IMR-90 (cell line): ENCODE results near the gene RNF149.

Experiments
- CEBPB ChIP-seq: IDR thresholded peaks from 2 replicates; pipeline ENCODE4 v1.6.1; 2012; ENCODE audit warnings: low read depth, low read length, improper control_type of control experiment
- POLR2A ChIP-seq: IDR thresholded peaks from 2 replicates; pipeline ENCODE4 v1.6.1; 2012; ENCODE audit warnings: mild to moderate bottlenecking, low read depth, low read length
- RCOR1 ChIP-seq: IDR thresholded peaks from 2 replicates; pipeline ENCODE4 v1.6.1; 2012; ENCODE audit warnings: mild to moderate bottlenecking, low read length, improper control_type of control experiment; ENCODE audit not compliant: insufficient replicate concordance
- TF ChIP-seq, protein P1 (sequence below): conservative IDR thresholded peaks from 2 replicates; pipeline ENCODE4 v1.5.1; 2012; ENCODE audit warnings: mild to moderate bottlenecking, low read depth, low read length, improper control_type of control experiment

DNA sequence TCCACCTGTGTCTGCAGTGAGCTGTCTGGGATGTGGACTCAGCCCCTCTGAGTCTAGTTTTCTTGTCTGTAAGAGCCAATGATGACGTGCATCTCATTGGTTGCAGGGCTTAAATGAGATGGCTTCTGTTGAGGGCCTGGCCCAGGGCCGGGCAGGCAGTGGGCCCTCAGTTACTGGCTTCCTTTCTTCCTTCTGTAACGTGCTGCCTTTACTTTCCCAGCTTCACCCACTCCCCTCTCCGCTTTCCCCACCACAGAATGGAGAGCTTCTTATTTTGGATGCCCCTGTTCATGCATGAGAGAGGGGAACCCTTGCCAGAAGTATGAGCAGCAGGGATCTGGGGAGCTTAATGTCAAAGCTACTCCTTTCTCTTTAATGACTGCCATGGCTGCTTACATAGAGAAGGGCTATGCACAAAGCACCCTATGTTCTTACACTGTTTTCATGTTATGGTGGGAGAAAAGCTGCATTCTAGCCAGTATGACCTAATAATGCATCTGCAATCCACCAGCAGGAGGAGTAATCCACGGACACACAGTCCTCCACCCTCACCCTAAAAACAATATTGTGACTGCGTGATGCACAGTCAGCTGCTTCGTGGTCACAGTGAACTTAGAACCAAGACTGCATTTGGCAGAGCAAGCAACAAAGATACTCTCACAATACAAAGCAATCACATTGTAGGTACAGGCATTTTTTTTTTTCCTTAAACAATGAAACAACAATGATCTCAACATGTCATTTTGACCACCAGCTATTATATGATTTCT, 41.6 kb upstream of the RNF149 start:
- TF ChIP-seq POLR2A, result no peak
- TF ChIP-seq RCOR1, result no peak
- TF ChIP-seq, protein P1, sequence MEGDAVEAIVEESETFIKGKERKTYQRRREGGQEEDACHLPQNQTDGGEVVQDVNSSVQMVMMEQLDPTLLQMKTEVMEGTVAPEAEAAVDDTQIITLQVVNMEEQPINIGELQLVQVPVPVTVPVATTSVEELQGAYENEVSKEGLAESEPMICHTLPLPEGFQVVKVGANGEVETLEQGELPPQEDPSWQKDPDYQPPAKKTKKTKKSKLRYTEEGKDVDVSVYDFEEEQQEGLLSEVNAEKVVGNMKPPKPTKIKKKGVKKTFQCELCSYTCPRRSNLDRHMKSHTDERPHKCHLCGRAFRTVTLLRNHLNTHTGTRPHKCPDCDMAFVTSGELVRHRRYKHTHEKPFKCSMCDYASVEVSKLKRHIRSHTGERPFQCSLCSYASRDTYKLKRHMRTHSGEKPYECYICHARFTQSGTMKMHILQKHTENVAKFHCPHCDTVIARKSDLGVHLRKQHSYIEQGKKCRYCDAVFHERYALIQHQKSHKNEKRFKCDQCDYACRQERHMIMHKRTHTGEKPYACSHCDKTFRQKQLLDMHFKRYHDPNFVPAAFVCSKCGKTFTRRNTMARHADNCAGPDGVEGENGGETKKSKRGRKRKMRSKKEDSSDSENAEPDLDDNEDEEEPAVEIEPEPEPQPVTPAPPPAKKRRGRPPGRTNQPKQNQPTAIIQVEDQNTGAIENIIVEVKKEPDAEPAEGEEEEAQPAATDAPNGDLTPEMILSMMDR, result peak; percentile 43
- no peak for TF ChIP-seq CEBPB
